ENCODE data around the gene ASMT.

The ASMT gene

GRCh38 chrX:1599791-1600405 is 15.0 kb upstream of the ASMT start:
- H3K9ac ChIP-seq (ENCODE audit: low read depth, low read length), result no peak overlapping the region
- H3K4me1 ChIP-seq (ENCODE audit: insufficient read depth, low read length), result no peaks in the 10 kb centered on the region
- H3K27ac ChIP-seq (ENCODE audit: low read length), result no peak overlapping the region
- H3K27me3 ChIP-seq (ENCODE audit: insufficient read depth, low read length), result no peaks in the 10 kb centered on the region
- no peaks in the 10 kb centered on the region for H3K9me3 ChIP-seq (ENCODE audit: insufficient read depth, low read depth, low read length)
- no peak overlapping the region for H3K4me3 ChIP-seq (ENCODE audit: low read length)
- peaks cover 86% of the 10 kb centered on the region for H3K36me3 ChIP-seq (ENCODE audit: insufficient read depth, low read depth, low read length)

GRCh38 chrX:1600406-1601050 is 14.3 kb upstream of the ASMT start:
- H3K36me3 ChIP-seq (ENCODE audit: insufficient read depth, low read depth, low read length), result peaks cover 80% of the 10 kb centered on the region

GRCh38 chrX:1601051-1601767 is 13.7 kb upstream of the ASMT start:
- Histone ChIP-seq H3K4me1 (ENCODE audit: insufficient read depth, low read length) (no peaks in the 10 kb centered on the region), H3K9me3 (ENCODE audit: insufficient read depth, low read depth, low read length) (no peaks in the 10 kb centered on the region), H3K4me3 (ENCODE audit: low read length) (no peak overlapping the region), H3K27me3 (ENCODE audit: insufficient read depth, low read length) (no peaks in the 10 kb centered on the region), H3K36me3 (ENCODE audit: insufficient read depth, low read depth, low read length) (peaks cover 73% of the 10 kb centered on the region), H3K27ac (ENCODE audit: low read length) (no peak overlapping the region), H3K9ac (ENCODE audit: low read depth, low read length) (no peak overlapping the region)

More at GRCh38 chrX:1600406-1601050, 14.3 kb upstream of the ASMT start:
- Histone ChIP-seq H3K27me3 (ENCODE audit: insufficient read depth, low read length) (no peaks in the 10 kb centered on the region), H3K9me3 (ENCODE audit: insufficient read depth, low read depth, low read length) (no peaks in the 10 kb centered on the region), H3K4me3 (ENCODE audit: low read length) (no peak overlapping the region), H3K27ac (ENCODE audit: low read length) (no peak overlapping the region), H3K9ac (ENCODE audit: low read depth, low read length) (no peak overlapping the region), H3K4me1 (ENCODE audit: insufficient read depth, low read length) (no peaks in the 10 kb centered on the region)

- Histone ChIP-seq H3K27ac (ENCODE audit: low read length) (no peak overlapping the region), H3K36me3 (ENCODE audit: insufficient read depth, low read depth, low read length) (peaks cover 71% of the 10 kb centered on the region), H3K9ac (ENCODE audit: low read depth, low read length) (no peak overlapping the region), H3K4me3 (ENCODE audit: low read length) (no peak overlapping the region), H3K27me3 (ENCODE audit: insufficient read depth, low read length) (no peaks in the 10 kb centered on the region), H3K9me3 (ENCODE audit: insufficient read depth, low read depth, low read length) (no peaks in the 10 kb centered on the region), H3K4me1 (ENCODE audit: insufficient read depth, low read length) (no peaks in the 10 kb centered on the region)
Measured at GRCh38 chrX:1601768-1602085, 13.1 kb upstream of the ASMT start.

GRCh38 chrX:1602299-1602698 is 12.6 kb upstream of the ASMT start:
- no peak overlapping the region for H3K4me3 ChIP-seq (ENCODE audit: low read length)
- no peaks in the 10 kb centered on the region for H3K9me3 ChIP-seq (ENCODE audit: insufficient read depth, low read depth, low read length)
- H3K27me3 ChIP-seq (ENCODE audit: insufficient read depth, low read length), result no peaks in the 10 kb centered on the region
- no peak overlapping the region for H3K27ac ChIP-seq (ENCODE audit: low read length)
- no peaks in the 10 kb centered on the region for H3K4me1 ChIP-seq (ENCODE audit: insufficient read depth, low read length)
- H3K36me3 ChIP-seq (ENCODE audit: insufficient read depth, low read depth, low read length), result peaks cover 65% of the 10 kb centered on the region
- no peak overlapping the region for H3K9ac ChIP-seq (ENCODE audit: low read depth, low read length)

GRCh38 chrX:1606496-1606895 is 8.4 kb upstream of the ASMT start:
- no peak overlapping the region for H3K9ac ChIP-seq (ENCODE audit: low read depth, low read length)
- H3K36me3 ChIP-seq (ENCODE audit: insufficient read depth, low read depth, low read length), result peaks cover 23% of the 10 kb centered on the region
- no peaks in the 10 kb centered on the region for H3K9me3 ChIP-seq (ENCODE audit: insufficient read depth, low read depth, low read length)
- no peak overlapping the region for H3K4me3 ChIP-seq (ENCODE audit: low read length)
- H3K27me3 ChIP-seq (ENCODE audit: insufficient read depth, low read length), result no peaks in the 10 kb centered on the region
- H3K4me1 ChIP-seq (ENCODE audit: insufficient read depth, low read length), result no peaks in the 10 kb centered on the region
- H3K27ac ChIP-seq (ENCODE audit: low read length), result no peak overlapping the region

- no peaks in the 10 kb centered on the region for H3K9me3 ChIP-seq (ENCODE audit: insufficient read depth, low read depth, low read length)
Measured at GRCh38 chrX:1609311-1609710, 5.5 kb upstream of the ASMT start.

GRCh38 chrX:1609762-1610161 is 5.1 kb upstream of the ASMT start:
- Histone ChIP-seq H3K9me3 (ENCODE audit: insufficient read depth, low read depth, low read length) (no peaks in the 10 kb centered on the region), H3K4me1 (ENCODE audit: insufficient read depth, low read length) (no peaks in the 10 kb centered on the region), H3K36me3 (ENCODE audit: insufficient read depth, low read depth, low read length) (no peaks in the 10 kb centered on the region), H3K9ac (ENCODE audit: low read depth, low read length) (no peak overlapping the region), H3K27me3 (ENCODE audit: insufficient read depth, low read length) (no peaks in the 10 kb centered on the region), H3K4me3 (ENCODE audit: low read length) (no peak overlapping the region), H3K27ac (ENCODE audit: low read length) (no peak overlapping the region)

More at GRCh38 chrX:1609311-1609710, 5.5 kb upstream of the ASMT start:
- Histone ChIP-seq H3K4me3 (ENCODE audit: low read length) (no peak overlapping the region), H3K9ac (ENCODE audit: low read depth, low read length) (no peak overlapping the region), H3K27me3 (ENCODE audit: insufficient read depth, low read length) (no peaks in the 10 kb centered on the region), H3K4me1 (ENCODE audit: insufficient read depth, low read length) (no peaks in the 10 kb centered on the region), H3K36me3 (ENCODE audit: insufficient read depth, low read depth, low read length) (peaks cover 2% of the 10 kb centered on the region; the same call in 1 of the 2 replicates), H3K27ac (ENCODE audit: low read length) (no peak overlapping the region)

- no peaks in the 10 kb centered on the region for H3K27me3 ChIP-seq (ENCODE audit: insufficient read depth, low read length)
- no peak overlapping the region for H3K27ac ChIP-seq (ENCODE audit: low read length)
- no peaks in the 10 kb centered on the region for H3K4me1 ChIP-seq (ENCODE audit: insufficient read depth, low read length)
- no peak overlapping the region for H3K4me3 ChIP-seq (ENCODE audit: low read length)
- H3K9me3 ChIP-seq (ENCODE audit: insufficient read depth, low read depth, low read length), result no peaks in the 10 kb centered on the region
- no peaks in the 10 kb centered on the region for H3K36me3 ChIP-seq (ENCODE audit: insufficient read depth, low read depth, low read length)
- H3K9ac ChIP-seq (ENCODE audit: low read depth, low read length), result no peak overlapping the region
Measured at GRCh38 chrX:1610166-1610565, 4.7 kb upstream of the ASMT start.

GRCh38 chrX:1610736-1611135 is 4.1 kb upstream of the ASMT start:
- no peaks in the 10 kb centered on the region for H3K36me3 ChIP-seq (ENCODE audit: insufficient read depth, low read depth, low read length)
- H3K4me3 ChIP-seq (ENCODE audit: low read length), result no peak overlapping the region

GRCh38 chrX:1612641-1613286 is 2.1 kb upstream of the ASMT start:
- no peak overlapping the region for H3K4me3 ChIP-seq (ENCODE audit: low read length)
- no peaks in the 10 kb centered on the region for H3K27me3 ChIP-seq (ENCODE audit: insufficient read depth, low read length)
- no peaks in the 10 kb centered on the region for H3K9me3 ChIP-seq (ENCODE audit: insufficient read depth, low read depth, low read length)
- no peak overlapping the region for H3K27ac ChIP-seq (ENCODE audit: low read length)
- H3K4me1 ChIP-seq (ENCODE audit: insufficient read depth, low read length), result no peaks in the 10 kb centered on the region
- H3K36me3 ChIP-seq (ENCODE audit: insufficient read depth, low read depth, low read length), result no peaks in the 10 kb centered on the region
- no peak overlapping the region for H3K9ac ChIP-seq (ENCODE audit: low read depth, low read length)

More at GRCh38 chrX:1610736-1611135, 4.1 kb upstream of the ASMT start:
- H3K27ac ChIP-seq (ENCODE audit: low read length), result no peak overlapping the region
- no peaks in the 10 kb centered on the region for H3K4me1 ChIP-seq (ENCODE audit: insufficient read depth, low read length)
- no peaks in the 10 kb centered on the region for H3K27me3 ChIP-seq (ENCODE audit: insufficient read depth, low read length)
- H3K9ac ChIP-seq (ENCODE audit: low read depth, low read length), result no peak overlapping the region
- no peaks in the 10 kb centered on the region for H3K9me3 ChIP-seq (ENCODE audit: insufficient read depth, low read depth, low read length)
